ENCODE data around the gene AVEN.
"Not testable (repeated sequence)": the region's sequence is repeated elsewhere in the genome, so short reads cannot be mapped to it uniquely, and the experiment has no call there.

Gene AVEN

DNA sequence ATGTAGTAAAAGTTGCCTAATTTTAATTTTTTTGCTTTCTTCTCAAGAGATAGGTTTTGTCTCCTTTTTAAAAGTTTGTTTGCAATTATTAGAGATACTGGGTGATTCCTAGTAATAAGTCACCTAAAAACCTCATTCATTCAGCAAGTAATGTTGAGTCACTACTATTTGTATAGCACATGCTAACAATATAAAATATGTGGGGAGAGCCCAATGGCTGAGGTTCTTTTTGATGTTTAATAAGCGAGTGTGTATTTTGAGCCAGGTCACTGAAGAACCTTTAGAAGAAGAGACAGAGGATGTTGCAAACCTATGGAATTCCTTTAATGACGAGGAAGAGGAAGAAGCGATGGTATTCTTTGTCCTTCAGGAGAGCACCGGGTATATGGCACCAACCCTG lies 194.4 kb downstream of the AVEN start:
- no peak for DNase-seq

DNA sequence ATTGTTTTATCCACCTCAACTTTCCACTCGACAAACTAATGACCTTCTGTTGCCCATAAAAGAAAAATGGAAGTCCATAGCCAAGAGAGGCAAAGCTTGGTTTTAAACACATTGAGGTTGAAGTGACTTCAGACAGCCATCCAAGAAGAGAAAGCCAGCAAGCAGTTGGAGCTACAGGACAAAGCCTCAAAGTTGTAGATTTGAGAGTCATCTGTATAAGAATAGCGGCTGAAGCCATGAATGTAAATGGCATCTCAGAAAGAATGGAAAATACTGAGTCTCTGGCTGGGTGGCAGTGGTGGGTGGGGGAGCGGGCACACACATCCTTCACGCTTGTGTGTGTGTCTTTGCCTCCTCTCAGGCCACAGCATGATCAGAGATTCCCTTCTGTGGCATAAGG lies 194.8 kb downstream of the AVEN start:
- DNase-seq = no peak

DNA sequence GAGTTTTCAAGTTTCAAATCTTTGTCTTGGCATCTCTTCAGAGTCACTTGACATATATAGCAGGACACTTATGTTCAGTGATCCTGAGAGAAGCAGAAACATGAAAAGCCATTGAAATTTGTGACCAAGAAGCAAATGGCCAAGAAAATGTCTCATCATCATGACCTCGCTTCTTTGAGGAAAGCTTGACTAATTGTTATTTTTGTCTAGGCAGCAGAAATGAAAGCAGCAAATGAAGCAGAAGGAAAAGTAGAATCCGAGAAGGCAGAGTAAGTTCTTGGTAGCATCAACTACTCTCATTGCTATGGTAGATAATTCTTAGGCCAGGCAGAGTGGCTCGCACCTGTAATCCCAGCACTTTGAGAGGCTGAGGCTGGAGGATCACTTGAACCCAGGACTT lies 198.4 kb downstream of the AVEN start:
- no peak for DNase-seq

DNA sequence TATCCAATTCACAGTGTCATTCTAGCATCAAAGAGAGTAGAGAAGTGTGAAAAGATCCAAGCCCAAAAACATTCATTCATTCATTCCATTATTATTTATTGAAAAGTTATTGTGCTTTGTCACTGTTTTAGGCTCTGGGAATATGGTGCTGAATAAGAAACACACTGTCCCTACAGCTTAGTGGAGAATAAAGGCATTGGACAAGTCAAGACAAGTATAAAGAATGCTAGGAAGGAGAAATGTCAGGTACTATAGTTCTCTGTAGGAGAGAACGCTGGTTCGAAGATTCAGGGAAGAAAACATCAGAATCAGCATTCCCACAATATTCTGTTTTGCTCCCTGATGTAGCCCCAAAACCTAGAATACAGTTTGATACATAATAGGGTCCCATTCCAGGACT lies 199.5 kb downstream of the AVEN start:
- no peak for DNase-seq

DNA sequence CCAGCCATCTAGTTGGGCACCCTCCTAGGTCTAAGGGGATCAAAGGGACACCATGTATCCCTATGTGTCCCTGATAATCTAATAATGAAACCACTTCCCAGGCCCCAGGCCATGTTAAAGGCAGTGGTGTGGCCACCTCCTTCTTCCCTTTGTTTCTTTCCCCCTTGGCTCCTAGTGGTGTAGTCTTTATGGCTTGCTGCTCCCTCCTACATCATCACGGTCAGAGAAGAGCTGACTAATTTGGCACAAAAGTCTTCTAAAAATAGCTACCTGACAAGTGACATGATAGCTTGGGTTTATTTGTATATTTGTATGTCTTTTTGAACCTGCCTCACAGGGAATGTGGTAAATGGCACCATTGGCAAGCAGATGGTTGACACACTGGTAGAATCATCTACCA lies 201.7 kb downstream of the AVEN start:
- no peak for DNase-seq

DNA sequence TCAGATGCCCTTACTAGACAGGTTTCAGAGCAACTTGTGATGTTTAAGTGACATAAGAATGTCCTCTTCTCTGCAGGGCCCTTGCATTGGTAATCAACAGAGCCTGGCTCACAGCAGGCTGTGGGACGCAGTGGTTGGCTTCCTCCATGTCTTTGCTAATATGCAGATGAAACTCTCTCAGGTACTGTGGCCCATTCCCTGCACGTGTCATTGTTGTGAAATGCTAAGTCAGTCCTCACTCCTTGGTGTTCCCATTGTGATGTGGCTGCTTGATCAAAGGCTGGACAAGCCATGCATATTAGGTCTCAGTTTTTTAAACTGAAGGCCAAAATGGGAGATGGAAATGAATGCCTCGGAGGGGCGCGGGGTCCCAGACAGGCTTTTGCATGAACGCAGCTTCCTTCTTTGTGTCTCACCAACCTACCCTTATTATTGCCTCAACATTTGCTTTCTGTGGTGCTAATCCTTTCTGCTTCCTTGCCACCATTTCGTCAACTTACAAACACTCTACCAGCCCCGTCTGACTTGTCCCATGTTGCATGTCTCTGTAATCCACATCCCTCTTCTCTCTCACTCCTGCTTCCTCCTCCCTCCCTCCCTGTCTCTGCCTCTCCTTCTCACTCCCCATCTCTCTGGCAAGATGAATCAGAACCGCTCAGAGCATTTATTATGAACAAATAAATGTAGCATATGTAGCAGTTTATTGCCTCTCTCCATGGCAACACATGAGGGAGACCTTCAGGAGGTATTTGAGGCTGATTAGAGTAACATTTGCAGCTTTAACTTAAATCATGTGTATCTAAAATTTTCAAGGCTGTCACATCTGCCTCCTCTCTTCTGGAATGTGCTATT lies 203.9 kb downstream of the AVEN start:
- no peak for DNase-seq

DNA sequence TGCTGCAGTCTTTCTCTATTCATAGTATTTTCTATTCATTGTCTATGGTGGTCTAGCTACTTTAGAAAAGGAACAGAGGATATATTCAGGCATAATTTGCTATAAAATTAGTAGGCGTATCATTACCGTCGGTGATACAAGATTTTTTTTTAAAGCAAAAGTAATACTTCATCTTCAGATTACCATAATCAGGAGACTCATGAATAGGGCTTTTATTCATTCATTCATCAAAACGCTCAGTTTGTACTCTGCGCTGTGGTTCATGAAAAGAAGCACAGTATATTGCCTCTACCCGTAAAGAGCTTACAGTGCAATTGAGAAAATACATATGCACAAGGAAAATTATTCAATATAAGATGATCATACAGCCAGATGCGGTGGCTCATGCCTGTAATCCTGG lies 207.4 kb downstream of the AVEN start:
- DNase-seq = no peak

DNA sequence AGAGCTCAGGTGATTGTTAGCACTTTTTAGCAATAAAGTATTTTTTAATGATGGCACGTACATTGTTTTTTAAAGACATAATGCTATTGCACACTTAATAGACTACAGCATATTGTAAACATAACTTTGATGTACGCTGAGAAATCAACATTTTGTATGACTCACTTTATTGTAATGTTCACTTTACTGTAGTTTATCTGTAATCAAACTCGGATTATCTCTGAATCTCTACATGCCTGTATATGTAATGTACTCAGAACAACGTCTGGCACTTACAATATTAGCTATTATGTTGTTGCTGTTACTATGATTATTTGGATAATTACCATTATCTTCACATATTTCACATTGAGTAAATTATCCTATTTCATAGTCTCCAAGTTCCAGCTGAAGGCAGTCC lies 208.7 kb downstream of the AVEN start:
- DNase-seq = no peak

DNA sequence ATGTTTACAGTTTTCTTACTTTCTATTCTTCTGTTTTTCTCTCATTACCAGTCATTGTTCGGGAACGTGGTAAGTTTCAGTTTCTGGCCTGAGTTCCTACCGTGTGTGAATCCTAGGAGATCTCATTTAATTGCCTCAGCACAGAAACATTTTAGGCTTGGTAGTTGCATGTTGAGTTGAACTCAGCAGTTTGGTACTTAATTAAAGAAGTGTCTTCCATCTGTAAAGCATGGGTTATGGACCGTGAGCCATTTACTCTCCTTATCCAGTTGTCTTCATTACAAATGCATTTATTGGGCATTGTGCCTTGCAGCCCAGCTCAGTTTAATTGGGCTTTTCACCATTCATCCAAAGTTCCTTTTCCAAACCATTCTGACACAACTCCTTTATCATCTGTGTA lies 212.8 kb downstream of the AVEN start:
- no peak for DNase-seq

DNA sequence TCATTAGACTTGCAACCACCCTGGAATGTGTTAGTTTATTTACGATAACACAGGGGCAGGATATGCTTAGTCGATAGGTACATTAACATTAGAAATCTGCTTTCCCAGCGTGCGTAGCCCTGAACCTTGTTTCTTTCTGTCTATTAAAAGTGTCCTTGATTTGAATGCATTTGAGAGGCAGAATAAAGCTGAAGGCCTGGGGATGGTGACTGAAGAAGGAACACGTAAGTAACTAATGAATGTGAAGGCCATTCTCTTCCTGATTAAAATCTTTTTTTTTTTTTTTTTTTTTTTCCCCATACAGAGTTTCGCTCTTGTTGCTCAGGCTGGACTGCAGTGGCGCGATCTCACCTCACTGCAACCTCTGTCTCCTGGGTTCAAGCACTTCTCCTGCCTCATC lies 213.6 kb downstream of the AVEN start:
- DNase-seq = no peak

DNA sequence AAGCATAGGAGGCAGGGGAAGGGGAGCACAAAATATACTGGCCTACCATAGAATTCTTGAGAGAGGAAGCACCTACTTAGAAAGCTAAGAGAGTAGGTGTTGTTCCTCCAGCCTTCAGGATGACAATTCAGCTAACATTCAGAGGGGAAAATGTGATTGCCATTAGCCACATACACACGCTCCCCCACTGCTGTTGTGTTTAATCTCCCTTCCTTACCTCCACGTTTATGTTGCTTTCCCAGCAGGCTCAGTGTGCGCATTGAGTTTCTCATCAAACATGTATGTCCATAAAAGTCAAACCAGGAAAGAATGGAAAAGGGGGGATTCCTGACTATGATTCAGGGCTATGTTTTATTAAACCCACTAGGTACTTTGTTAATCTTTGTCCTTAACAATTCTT lies 215.9 kb downstream of the AVEN start:
- DNase-seq = no peak

DNA sequence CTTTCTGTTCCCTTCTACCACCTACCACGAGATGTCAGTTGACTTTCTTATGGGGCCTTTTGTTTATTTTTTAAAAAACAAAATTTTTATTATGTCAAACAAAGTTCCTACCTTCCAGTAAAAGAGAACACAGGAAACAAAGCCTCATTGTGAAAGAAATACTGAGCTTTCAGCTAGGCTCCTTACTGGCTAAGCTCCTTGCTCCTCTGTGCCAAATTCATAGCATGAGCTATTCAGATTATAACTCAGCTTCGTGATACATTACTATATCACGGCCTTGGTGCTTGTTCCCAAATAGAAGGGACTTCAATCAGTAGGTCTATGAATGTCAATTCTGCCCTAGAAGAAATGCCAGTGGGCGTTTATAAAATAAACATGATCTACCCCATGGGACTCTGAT lies 216.5 kb downstream of the AVEN start:
- no peak for DNase-seq

DNA sequence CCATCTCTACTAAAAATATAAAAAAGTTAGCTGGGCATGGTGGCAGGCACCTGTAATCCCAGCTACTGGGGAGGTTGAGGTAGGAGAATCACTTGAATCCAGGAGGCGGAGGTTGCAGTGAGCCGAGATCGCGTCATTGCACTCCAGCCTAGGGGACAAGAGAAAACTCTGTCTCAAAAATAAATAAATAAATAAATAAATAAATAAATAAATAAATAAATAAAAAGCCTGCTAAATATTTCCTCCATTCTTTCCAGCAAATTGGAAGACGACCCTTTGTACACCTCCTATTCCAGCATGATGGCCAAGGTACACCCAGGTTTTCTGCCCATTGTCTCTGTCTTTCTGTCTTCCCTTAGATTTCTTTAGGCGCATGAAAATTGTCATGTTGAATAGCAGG lies 219.5 kb downstream of the AVEN start:
- DNase-seq = not testable (repeated sequence)
